PC-3 (cell line): ENCODE results near the gene UBASH3B. TPM values are rescaled to one million over a fixed set of nuclear protein-coding genes. Genes with fewer than 3 reads are reported as not detected.

ENCODE experiments used
- ATAC-seq: fragments of 200-7000 bp; cut with Tn5 transposase; 2 replicates; pipeline ENCODE4 v1.9.1; 2020; ENCODE audit warnings: mild to moderate bottlenecking, moderate library complexity
- BruUV-seq: library from RNA; stranded (reverse); fragments of 400-500 nt; replicated peaks from 2 replicates; lab custom pipeline; 2021; lab: Mats Ljungman, UMichigan
- CTCF ChIA-PET: fragments of 300-600 bp; sonication (Branson Sonifier 250); formaldehyde crosslinking; loops from one replicate; lab custom pipeline; 2022; ENCODE audit warnings: antibody characterized with exemption; lab: Charles Lee
- POLR2A ChIA-PET: fragments of 300-600 bp; sonication (Branson Sonifier 250); formaldehyde crosslinking; loops from one replicate; lab custom pipeline; 2022; ENCODE audit warnings: antibody characterized with exemption; ENCODE audit not compliant: unreplicated experiment; lab: Charles Lee
- DNase-seq: peaks from one replicate; pipeline ENCODE4 v3.0.0-alpha.2; 2015
- H2AFZ ChIP-seq: fragments of 300-600 bp; sonication (generic); 2 replicates; pipeline ENCODE4 v1.6.0; 2016; ENCODE audit warnings: antibody characterized with exemption, low read length
- H3F3A ChIP-seq: fragments of 300-600 bp; sonication (generic); one replicate; pipeline ENCODE4 v1.6.0; 2017; ENCODE audit warnings: antibody characterized with exemption, low read length, control low read depth, mild to moderate bottlenecking; ENCODE audit not compliant: unreplicated experiment
- H3K27ac ChIP-seq: fragments of 300-600 bp; sonication (generic); 2 replicates; pipeline ENCODE4 v1.5.1; 2016; ENCODE audit warnings: mild to moderate bottlenecking, low read length
- H3K27me3 ChIP-seq: fragments of 300-600 bp; sonication (generic); 2 replicates; pipeline ENCODE4 v1.6.1; 2016; ENCODE audit warnings: low read length, mixed read lengths
- H3K36me3 ChIP-seq: fragments of 300-600 bp; sonication (generic); 2 replicates; pipeline ENCODE4 v1.6.1; 2016; ENCODE audit warnings: low read depth, mixed run types, low read length, mixed read lengths
- H3K4me1 ChIP-seq: fragments of 300-600 bp; sonication (generic); 2 replicates; pipeline ENCODE4 v1.5.1; 2016; ENCODE audit warnings: low read length; ENCODE audit not compliant: insufficient read depth
- H3K4me2 ChIP-seq: fragments of 300-600 bp; sonication (generic); 2 replicates; pipeline ENCODE4 v1.6.0; 2016; ENCODE audit warnings: low read length
- H3K4me3 ChIP-seq: fragments of 300-600 bp; sonication (generic); 2 replicates; pipeline ENCODE4 v1.5.1; 2016; ENCODE audit warnings: mild to moderate bottlenecking, low read length, mixed read lengths
- H3K79me2 ChIP-seq: fragments of 300-600 bp; sonication (generic); 2 replicates; pipeline ENCODE4 v1.6.1; 2017; ENCODE audit warnings: low read length, mixed read lengths
- H3K9ac ChIP-seq: fragments of 300-600 bp; sonication (generic); 2 replicates; pipeline ENCODE4 v1.6.0; 2016; ENCODE audit warnings: mild to moderate bottlenecking, low read length
- H3K9me2 ChIP-seq: fragments of 300-600 bp; sonication (generic); replicated peaks from 2 replicates; pipeline ENCODE4 v1.6.1; 2016; ENCODE audit warnings: mixed run types, low read length, mixed read lengths
- H3K9me3 ChIP-seq: fragments of 300-600 bp; sonication (generic); 2 replicates; pipeline ENCODE4 v1.6.1; 2016; ENCODE audit warnings: low read length, mixed read lengths
- H4K20me1 ChIP-seq: fragments of 300-600 bp; sonication (generic); 2 replicates; pipeline ENCODE4 v1.6.1; 2016; ENCODE audit warnings: low read length, mixed read lengths
- EZH2 ChIP-seq: fragments of 300-600 bp; sonication (generic); IDR thresholded peaks from one replicate; pipeline ENCODE4 v1.6.1; 2017; ENCODE audit warnings: antibody characterized with exemption, mild to moderate bottlenecking, low read length; ENCODE audit not compliant: unreplicated experiment
- EZH2phosphoT487 ChIP-seq: fragments of 300-600 bp; sonication (generic); IDR thresholded peaks from 2 replicates; pipeline ENCODE4 v1.6.1; 2018; ENCODE audit warnings: mild to moderate bottlenecking, antibody characterized with exemption, low read length, borderline replicate concordance
- intact Hi-C: fragments of 100-400 bp; cut with micrococcal nuclease; formaldehyde crosslinking; loops from 2 replicates; pipeline ENCODE4 v1.9.0; 2023
- total RNA-seq: library from RNA; depleted of rRNA; stranded (reverse); fragments of >200 nt; gene quantifications from 2 replicates; pipeline ENCODE4 v1.2.3, GENCODE V29; 2014
- TF ChIP-seq, protein P1 (sequence below): fragments of 300-600 bp; sonication (generic); conservative IDR thresholded peaks from 2 replicates; pipeline ENCODE4 v1.5.1; 2017; ENCODE audit warnings: antibody characterized with exemption, low read depth, mild to moderate bottlenecking, low read length

UBASH3B gene
- total RNA-seq, 1 experiment from 2014 or later: 178 TPM

DNA sequence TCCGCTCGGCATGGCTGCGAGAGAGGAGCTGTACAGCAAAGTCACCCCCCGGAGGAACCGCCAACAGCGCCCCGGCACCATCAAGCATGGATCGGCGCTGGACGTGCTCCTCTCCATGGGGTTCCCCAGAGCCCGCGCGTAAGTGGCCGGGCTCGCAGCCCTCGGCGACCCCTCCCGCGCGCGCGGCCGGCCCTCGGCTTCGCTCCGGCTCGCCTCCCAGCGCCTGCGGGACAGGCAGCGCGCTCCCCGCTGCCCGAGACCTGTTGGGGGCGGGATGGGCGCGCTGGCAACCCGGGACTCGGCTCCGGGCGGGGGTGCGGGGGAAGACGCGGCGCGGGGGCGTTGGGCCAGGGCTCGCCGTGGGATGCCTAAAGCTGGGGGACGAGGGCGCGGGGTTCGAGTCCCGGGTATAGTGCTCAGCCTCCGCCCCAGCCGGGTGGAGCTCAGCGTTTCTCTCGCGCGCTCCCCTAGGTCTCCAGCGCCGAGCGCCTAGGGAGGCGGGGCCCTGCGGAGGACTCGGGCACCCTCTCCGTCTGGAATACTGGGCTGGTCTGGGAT lies 630 bp downstream of the UBASH3B start:
- Histone ChIP-seq H2AFZ (peak overlapping the region; percentile 86), H3K4me1 (peaks cover 42% of the 10 kb centered on the region), H3K4me3 (peak overlapping the region; percentile 78), H3K9ac (peak overlapping the region; percentile 83), H3K4me2 (peak overlapping the region; percentile 79), H3K36me3 (peaks cover 5% of the 10 kb centered on the region; the same call in 1 of the 2 replicates), H3K27ac (peak overlapping the region; percentile 76), H3K27me3 (no peaks in the 10 kb centered on the region), H3K9me2 (no peaks in the 10 kb centered on the region), H3K9me3 (no peaks in the 10 kb centered on the region), H3K79me2 (peaks cover 54% of the 10 kb centered on the region), H3F3A (no peaks in the 10 kb centered on the region), H4K20me1 (peaks cover 11% of the 10 kb centered on the region; the same call in 1 of the 2 replicates)
- intact Hi-C loops: loop anchor here (1.0 to 5.0 kb wide), 3 partner anchors 21 to 98 kb away; no protein-coding TSS in a partner anchor
- peak; percentile 66 for ATAC-seq
- POLR2A ChIA-PET: interaction anchor here (0.6 to 1.1 kb wide), 5 partner anchors 10 to 551 kb away, joined by 3 read pairs; no protein-coding TSS in a partner anchor
- CTCF ChIA-PET: interaction anchor here (0.6 to 1.7 kb wide), 4 partner anchors 27 to 125 kb away, joined by 6 to 15 read pairs (median 10); no protein-coding TSS in a partner anchor
- peak; percentile 65 for DNase-seq
- BruUV-seq: no TSS peak
- TF ChIP-seq EZH2phosphoT487 (no peak), EZH2 (no peak)

DNA sequence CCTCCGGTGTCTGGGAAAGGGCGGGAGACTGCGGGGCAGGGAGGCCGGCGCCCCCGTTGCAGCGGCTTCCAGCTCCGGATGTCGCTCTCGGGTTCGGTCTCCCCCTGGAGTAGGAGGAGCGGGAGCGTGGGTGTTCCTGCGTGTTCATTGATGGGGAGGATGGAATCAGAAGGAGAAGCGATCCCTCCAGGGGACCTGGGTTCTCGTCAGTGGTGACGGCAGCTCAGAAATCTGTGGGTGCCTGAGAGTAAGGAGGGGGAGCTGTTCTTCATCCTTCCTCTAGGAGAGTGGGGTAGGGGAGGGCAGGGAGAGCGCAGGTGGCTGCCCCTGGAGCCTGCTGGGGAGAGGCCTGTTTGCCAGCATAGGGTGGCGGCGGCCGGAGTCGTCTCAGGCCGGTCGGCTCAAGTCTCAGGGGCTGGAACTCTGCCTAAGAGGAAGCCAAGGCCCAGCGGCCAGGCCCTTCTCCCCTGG lies 1.1 kb downstream of the UBASH3B start:
- Histone ChIP-seq H3K27me3 (no peaks in the 10 kb centered on the region), H3K9me3 (no peaks in the 10 kb centered on the region), H3K4me3 (peak overlapping the region; percentile 78), H3F3A (no peaks in the 10 kb centered on the region), H3K36me3 (peaks cover 5% of the 10 kb centered on the region; the same call in 1 of the 2 replicates), H3K9me2 (no peaks in the 10 kb centered on the region), H3K4me1 (peaks cover 48% of the 10 kb centered on the region), H3K27ac (peak overlapping the region; percentile 76), H2AFZ (peak overlapping the region; percentile 86), H3K9ac (peak overlapping the region; percentile 83), H3K79me2 (peaks cover 59% of the 10 kb centered on the region), H4K20me1 (peaks cover 11% of the 10 kb centered on the region; the same call in 1 of the 2 replicates), H3K4me2 (peak overlapping the region; percentile 79)
- ChIA-PET POLR2A (interaction anchor here (0.6 to 0.9 kb wide), 3 partner anchors 18 to 552 kb away, joined by 3 read pairs; no protein-coding TSS in a partner anchor), CTCF (interaction anchor here (0.6 to 1.7 kb wide), 4 partner anchors 28 to 125 kb away, joined by 6 to 15 read pairs (median 10); no protein-coding TSS in a partner anchor)
- TF ChIP-seq, protein P1, sequence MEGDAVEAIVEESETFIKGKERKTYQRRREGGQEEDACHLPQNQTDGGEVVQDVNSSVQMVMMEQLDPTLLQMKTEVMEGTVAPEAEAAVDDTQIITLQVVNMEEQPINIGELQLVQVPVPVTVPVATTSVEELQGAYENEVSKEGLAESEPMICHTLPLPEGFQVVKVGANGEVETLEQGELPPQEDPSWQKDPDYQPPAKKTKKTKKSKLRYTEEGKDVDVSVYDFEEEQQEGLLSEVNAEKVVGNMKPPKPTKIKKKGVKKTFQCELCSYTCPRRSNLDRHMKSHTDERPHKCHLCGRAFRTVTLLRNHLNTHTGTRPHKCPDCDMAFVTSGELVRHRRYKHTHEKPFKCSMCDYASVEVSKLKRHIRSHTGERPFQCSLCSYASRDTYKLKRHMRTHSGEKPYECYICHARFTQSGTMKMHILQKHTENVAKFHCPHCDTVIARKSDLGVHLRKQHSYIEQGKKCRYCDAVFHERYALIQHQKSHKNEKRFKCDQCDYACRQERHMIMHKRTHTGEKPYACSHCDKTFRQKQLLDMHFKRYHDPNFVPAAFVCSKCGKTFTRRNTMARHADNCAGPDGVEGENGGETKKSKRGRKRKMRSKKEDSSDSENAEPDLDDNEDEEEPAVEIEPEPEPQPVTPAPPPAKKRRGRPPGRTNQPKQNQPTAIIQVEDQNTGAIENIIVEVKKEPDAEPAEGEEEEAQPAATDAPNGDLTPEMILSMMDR: no peak; the same call in 1 of the 2 replicates
- TF ChIP-seq EZH2: no peak
- TF ChIP-seq EZH2phosphoT487: no peak
- no TSS peak for BruUV-seq
- DNase-seq (peak; percentile 52), ATAC-seq (peak; percentile 31)
- intact Hi-C loops: loop anchor here (1.0 to 5.0 kb wide), 3 partner anchors 20 to 98 kb away; no protein-coding TSS in a partner anchor

DNA sequence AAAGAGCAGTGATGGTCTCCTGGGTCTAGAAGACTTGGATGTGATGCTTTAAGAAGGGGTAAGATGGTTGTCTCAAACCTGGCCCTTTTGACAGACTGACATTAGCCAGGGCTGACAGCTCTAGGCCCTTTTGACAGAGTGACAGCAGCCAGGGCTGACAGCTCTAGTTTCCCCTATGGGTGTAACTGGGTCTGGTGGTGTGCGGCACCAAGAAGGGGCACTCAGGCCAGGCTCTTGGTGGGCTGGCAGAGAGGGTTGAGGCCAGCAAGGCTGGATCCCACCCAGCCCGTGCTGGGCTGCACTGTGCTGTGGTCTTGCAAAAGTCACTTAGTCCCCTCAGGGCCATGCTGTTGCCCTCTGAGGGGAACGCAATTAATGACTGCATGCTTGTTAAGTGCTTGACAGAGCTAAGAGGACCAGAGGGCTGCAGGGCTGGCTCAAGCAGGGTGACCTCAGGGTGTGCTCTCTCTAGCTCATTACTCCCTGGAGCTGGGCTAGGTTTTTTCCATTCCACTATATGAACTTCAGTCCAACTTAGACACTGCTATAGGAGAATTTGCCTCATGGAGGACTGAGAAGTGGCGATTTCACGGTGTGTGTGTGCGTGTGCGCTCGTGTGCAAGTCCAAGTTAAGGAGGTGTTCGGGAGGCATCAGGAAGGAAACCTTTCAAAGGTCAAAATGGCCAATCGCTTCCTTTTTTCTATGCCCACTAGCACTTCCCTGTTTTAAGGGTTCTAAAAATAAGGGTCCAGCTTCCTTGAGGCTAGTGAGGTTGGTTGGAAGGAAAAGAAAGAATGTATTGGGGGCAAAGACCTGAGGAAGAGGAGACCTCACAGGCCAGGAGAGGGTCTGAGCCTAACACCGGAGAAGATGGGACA lies 4.4 kb downstream of the UBASH3B start:
- peaks cover 14% of the 10 kb centered on the region for H3K36me3 ChIP-seq
- peaks cover 91% of the 10 kb centered on the region for H3K79me2 ChIP-seq
- ATAC-seq (no peak), DNase-seq (no peak)
- POLR2A ChIA-PET: no interaction called here
- intact Hi-C loops: loop anchor here (5.0 kb wide), 1 partner anchor 47 kb away; no protein-coding TSS in a partner anchor
- H3K9me3 ChIP-seq: no peaks in the 10 kb centered on the region
- no peaks in the 10 kb centered on the region for H3K9me2 ChIP-seq
- BruUV-seq: no TSS peak
- no peaks in the 10 kb centered on the region for H3F3A ChIP-seq
- peak overlapping the region; percentile 85 for H3K27ac ChIP-seq
- H4K20me1 ChIP-seq: peaks cover 11% of the 10 kb centered on the region; the same call in 1 of the 2 replicates
- peak overlapping the region; percentile 52 for H3K4me2 ChIP-seq
- H2AFZ ChIP-seq: no peak overlapping the region
- no peak overlapping the region for H3K9ac ChIP-seq
- CTCF ChIA-PET: no interaction called here
- no peak overlapping the region for H3K4me3 ChIP-seq
- H3K4me1 ChIP-seq: peaks cover 64% of the 10 kb centered on the region
- no peaks in the 10 kb centered on the region for H3K27me3 ChIP-seq
- TF ChIP-seq EZH2 (no peak), EZH2phosphoT487 (no peak)
- TF ChIP-seq, protein P1: no peak
